ENCODE data around the gene EHBP1L1.

The EHBP1L1 gene

GRCh38 chr11:65639623-65640482 is 64.0 kb downstream of the EHBP1L1 start:
- peak in 1 of 2 donors; percentile 32 for DNase-seq

DNA sequence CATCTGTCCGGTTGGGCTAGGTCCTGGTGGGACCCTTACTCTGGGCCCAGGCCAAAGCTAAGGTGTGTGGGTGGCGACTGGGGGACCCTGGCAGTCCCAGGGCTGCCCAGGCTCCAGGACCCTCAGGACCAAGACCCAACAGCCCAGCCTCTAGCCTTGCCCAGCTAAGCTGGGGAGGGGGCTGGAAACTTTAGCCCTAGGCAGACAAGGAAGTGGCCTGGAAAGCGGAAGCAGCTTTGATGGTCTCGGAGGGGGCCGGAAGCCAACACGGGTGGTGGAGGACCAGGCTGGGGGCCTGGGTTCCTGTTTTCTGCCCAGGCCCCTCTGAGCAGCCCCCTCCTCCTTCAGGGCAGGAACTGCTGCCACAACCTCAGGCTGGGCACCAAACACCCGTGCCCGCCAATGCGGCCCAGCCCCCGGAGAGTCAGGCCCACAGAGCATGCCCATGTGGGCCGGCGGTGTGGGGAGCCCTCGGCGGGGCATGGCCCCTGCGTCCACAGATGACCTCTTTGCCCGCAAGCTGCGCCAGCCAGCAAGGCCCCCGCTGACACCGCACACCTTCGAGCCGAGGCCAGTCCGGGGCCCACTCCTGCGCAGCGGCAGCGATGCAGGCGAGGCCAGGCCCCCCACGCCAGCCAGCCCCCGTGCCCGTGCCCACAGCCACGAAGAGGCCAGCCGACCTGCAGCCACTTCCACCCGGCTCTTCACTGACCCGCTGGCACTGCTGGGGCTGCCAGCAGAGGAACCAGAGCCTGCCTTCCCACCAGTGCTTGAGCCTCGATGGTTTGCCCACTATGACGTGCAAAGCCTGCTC is 64.8 kb downstream of the EHBP1L1 start:
- DNase-seq: no peak

GRCh38 chr11:65641297-65642013 is 65.6 kb downstream of the EHBP1L1 start:
- no peak for DNase-seq
